ENCODE measurements around the gene LMBR1. TPM values are rescaled to one million over a fixed set of nuclear protein-coding genes. Genes with fewer than 3 reads are reported as not detected.

Gene LMBR1
- total RNA-seq, 6 experiments from 2014 or later, result 33.1 to 37.8 (median 36.1) TPM

- DNase-seq, result no peak
- Mint-ChIP-seq H3K27ac (no peak overlapping the region), H3K4me1 (ENCODE audit: low read depth) (peaks cover 32% of the 10 kb centered on the region), H3K9me3 (no peaks in the 10 kb centered on the region), H3K4me3 (no peak overlapping the region), H3K27me3 (ENCODE audit: insufficient read depth) (peaks cover 2% of the 10 kb centered on the region; the same call in 1 of the 2 replicates), H3K36me3 (ENCODE audit: low read depth) (0 out of 2 replicates have a peak, but pooled peaks cover 4% of the 10 kb centered on the region)
- TF ChIP-seq CTCF (IDR thresholded peaks at IDR 0.05), result no peak
Measured at GRCh38 chr7:156842740-156843140, 50.2 kb downstream of the LMBR1 start.

DNA sequence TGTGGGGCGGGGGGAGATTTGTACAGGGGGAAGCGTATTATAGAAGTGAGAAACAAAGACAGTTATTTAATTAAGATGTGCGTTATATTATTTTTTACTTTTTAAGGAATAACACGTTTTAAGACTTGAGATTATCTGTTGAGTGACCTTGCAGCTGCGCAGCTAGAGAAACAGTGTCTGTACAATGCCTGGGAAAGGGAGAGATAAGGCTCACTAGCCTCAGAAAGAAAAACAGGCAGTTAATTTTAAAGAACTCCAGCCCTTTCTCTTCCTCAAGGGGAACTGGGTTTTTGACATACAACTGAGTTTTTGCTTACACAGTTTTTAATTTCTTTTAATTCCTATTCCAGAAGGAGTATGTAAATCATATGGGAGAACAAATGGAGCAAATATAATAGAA is 50.7 kb downstream of the LMBR1 start:
- no peaks in the 10 kb centered on the region for H3K9me3 Mint-ChIP-seq
- H3K27ac Mint-ChIP-seq, result no peak overlapping the region
- peaks cover 2% of the 10 kb centered on the region; the same call in 1 of the 2 replicates for H3K27me3 Mint-ChIP-seq (ENCODE audit: insufficient read depth)
- no peak for TF ChIP-seq CTCF (IDR thresholded peaks at IDR 0.05)
- no peak overlapping the region for H3K4me3 Mint-ChIP-seq
- no peak for DNase-seq
- 0 out of 2 replicates have a peak, but pooled peaks cover 4% of the 10 kb centered on the region for H3K36me3 Mint-ChIP-seq (ENCODE audit: low read depth)
- H3K4me1 Mint-ChIP-seq (ENCODE audit: low read depth), result peaks cover 28% of the 10 kb centered on the region

GRCh38 chr7:156841497-156841896 is 51.5 kb downstream of the LMBR1 start:
- Mint-ChIP-seq H3K36me3 (ENCODE audit: low read depth) (0 out of 2 replicates have a peak, but pooled peaks cover 4% of the 10 kb centered on the region), H3K4me1 (ENCODE audit: low read depth) (peaks cover 28% of the 10 kb centered on the region), H3K9me3 (no peaks in the 10 kb centered on the region), H3K4me3 (no peak overlapping the region), H3K27ac (no peak overlapping the region), H3K27me3 (ENCODE audit: insufficient read depth) (peaks cover 2% of the 10 kb centered on the region; the same call in 1 of the 2 replicates)
- DNase-seq, result no peak
- TF ChIP-seq CTCF (IDR thresholded peaks at IDR 0.05), result no peak

GRCh38 chr7:156840134-156840533 is 52.8 kb downstream of the LMBR1 start:
- TF ChIP-seq CTCF (IDR thresholded peaks at IDR 0.05), result no peak
- Mint-ChIP-seq H3K27ac (peak overlapping the region; percentile 36; the same call in 1 of the 2 replicates), H3K9me3 (no peaks in the 10 kb centered on the region), H3K4me3 (no peak overlapping the region), H3K36me3 (ENCODE audit: low read depth) (0 out of 2 replicates have a peak, but pooled peaks cover 4% of the 10 kb centered on the region), H3K27me3 (ENCODE audit: insufficient read depth) (peaks cover 2% of the 10 kb centered on the region; the same call in 1 of the 2 replicates), H3K4me1 (ENCODE audit: low read depth) (peaks cover 26% of the 10 kb centered on the region)
- no peak for DNase-seq

DNA sequence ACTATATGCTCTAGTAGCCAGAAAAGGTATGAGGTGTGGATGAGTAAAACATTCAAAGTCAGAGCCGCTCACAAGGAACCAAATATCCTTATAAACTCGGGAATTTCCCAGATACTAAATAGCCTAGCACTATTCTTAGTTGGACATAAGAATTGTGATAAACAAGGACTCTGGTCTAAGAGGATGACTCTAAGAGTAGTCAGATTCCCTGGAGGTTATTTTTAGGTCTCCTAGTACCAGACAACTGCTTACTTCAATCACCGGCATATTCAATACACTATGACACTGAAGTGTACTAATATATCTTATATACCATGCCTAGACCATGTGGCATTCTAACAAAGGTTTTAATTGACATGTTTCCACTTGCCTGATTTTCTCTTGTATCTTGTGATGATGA is 56.5 kb downstream of the LMBR1 start:
- no peak for TF ChIP-seq CTCF (IDR thresholded peaks at IDR 0.05)
- Mint-ChIP-seq H3K4me3 (no peak overlapping the region), H3K9me3 (no peaks in the 10 kb centered on the region), H3K27ac (no peak overlapping the region), H3K36me3 (ENCODE audit: low read depth) (0 out of 2 replicates have a peak, but pooled peaks cover 4% of the 10 kb centered on the region), H3K27me3 (ENCODE audit: insufficient read depth) (no peaks in the 10 kb centered on the region), H3K4me1 (ENCODE audit: low read depth) (peaks cover 22% of the 10 kb centered on the region)
- peak; percentile 4 for DNase-seq
